Measurements from ENCODE around the gene CDC42BPG.

CDC42BPG gene

GRCh38 chr11:64836448-64837072 is 7.9 kb downstream of the CDC42BPG start:
- TF ChIP-seq CTCF (conservative IDR thresholded peaks at IDR 0.05; ENCODE audit: low read length) (no peak), EZH2phosphoT487 (IDR thresholded peaks at IDR 0.05; ENCODE audit: borderline replicate concordance) (no peak)

GRCh38 chr11:64835616-64836447 is 8.6 kb downstream of the CDC42BPG start:
- Histone ChIP-seq H3K4me1 (ENCODE audit: insufficient read depth, low read length, poor library complexity, severe bottlenecking) (peaks cover 6% of the 10 kb centered on the region), H3K27me3 (ENCODE audit: insufficient read depth, low read length, poor library complexity, severe bottlenecking) (no peaks in the 10 kb centered on the region), H3K9me2 (replicated peaks; ENCODE audit: low read depth, low read length) (no peaks in the 10 kb centered on the region), H3K4me2 (ENCODE audit: low read depth, low read length, poor library complexity, severe bottlenecking) (no peak overlapping the region), H3F3A (ENCODE audit: low read depth) (no peaks in the 10 kb centered on the region), H4K20me1 (ENCODE audit: insufficient read depth, low read length, poor library complexity, severe bottlenecking) (no peaks in the 10 kb centered on the region), H3K9me3 (ENCODE audit: insufficient read depth, low read depth, low read length) (no peaks in the 10 kb centered on the region), H3K9ac (ENCODE audit: low read depth, low read length, poor library complexity, severe bottlenecking) (no peak overlapping the region), H2AFZ (ENCODE audit: low read length) (no peak overlapping the region), H3K36me3 (ENCODE audit: insufficient read depth, low read length) (no peaks in the 10 kb centered on the region), H3K79me2 (ENCODE audit: insufficient read depth, low read length) (no peaks in the 10 kb centered on the region), H3K4me3 (ENCODE audit: low read length, poor library complexity, severe bottlenecking) (no peak overlapping the region)
- TF ChIP-seq EZH2phosphoT487 (IDR thresholded peaks at IDR 0.05; ENCODE audit: borderline replicate concordance) (no peak), CTCF (conservative IDR thresholded peaks at IDR 0.05; ENCODE audit: low read length) (no peak)

More at GRCh38 chr11:64836448-64837072, 7.9 kb downstream of the CDC42BPG start:
- no peaks in the 10 kb centered on the region for H4K20me1 ChIP-seq (ENCODE audit: insufficient read depth, low read length, poor library complexity, severe bottlenecking)
- no peaks in the 10 kb centered on the region for H3K27me3 ChIP-seq (ENCODE audit: insufficient read depth, low read length, poor library complexity, severe bottlenecking)
- no peaks in the 10 kb centered on the region for H3K9me2 ChIP-seq (replicated peaks; ENCODE audit: low read depth, low read length)
- H3K36me3 ChIP-seq (ENCODE audit: insufficient read depth, low read length): no peaks in the 10 kb centered on the region
- no peaks in the 10 kb centered on the region for H3K9me3 ChIP-seq (ENCODE audit: insufficient read depth, low read depth, low read length)
- H3K4me2 ChIP-seq (ENCODE audit: low read depth, low read length, poor library complexity, severe bottlenecking): peak overlapping the region; percentile 20
- H3K4me1 ChIP-seq (ENCODE audit: insufficient read depth, low read length, poor library complexity, severe bottlenecking): peaks cover 6% of the 10 kb centered on the region
- H3F3A ChIP-seq (ENCODE audit: low read depth): no peaks in the 10 kb centered on the region
- no peak overlapping the region for H3K9ac ChIP-seq (ENCODE audit: low read depth, low read length, poor library complexity, severe bottlenecking)
- H2AFZ ChIP-seq (ENCODE audit: low read length): no peak overlapping the region
- no peaks in the 10 kb centered on the region for H3K79me2 ChIP-seq (ENCODE audit: insufficient read depth, low read length)
- H3K4me3 ChIP-seq (ENCODE audit: low read length, poor library complexity, severe bottlenecking): no peak overlapping the region

- H3K9me2 ChIP-seq (replicated peaks; ENCODE audit: low read depth, low read length): no peaks in the 10 kb centered on the region
- peaks cover 6% of the 10 kb centered on the region for H3K4me1 ChIP-seq (ENCODE audit: insufficient read depth, low read length, poor library complexity, severe bottlenecking)
- H3K27me3 ChIP-seq (ENCODE audit: insufficient read depth, low read length, poor library complexity, severe bottlenecking): no peaks in the 10 kb centered on the region
- H3K9me3 ChIP-seq (ENCODE audit: insufficient read depth, low read depth, low read length): no peaks in the 10 kb centered on the region
- no peaks in the 10 kb centered on the region for H3K79me2 ChIP-seq (ENCODE audit: insufficient read depth, low read length)
- H3K4me3 ChIP-seq (ENCODE audit: low read length, poor library complexity, severe bottlenecking): no peak overlapping the region
- no peaks in the 10 kb centered on the region for H3F3A ChIP-seq (ENCODE audit: low read depth)
- no peaks in the 10 kb centered on the region for H3K36me3 ChIP-seq (ENCODE audit: insufficient read depth, low read length)
- H3K9ac ChIP-seq (ENCODE audit: low read depth, low read length, poor library complexity, severe bottlenecking): no peak overlapping the region
- TF ChIP-seq EZH2phosphoT487 (IDR thresholded peaks at IDR 0.05; ENCODE audit: borderline replicate concordance): no peak
- no peak for TF ChIP-seq CTCF (conservative IDR thresholded peaks at IDR 0.05; ENCODE audit: low read length)
- no peaks in the 10 kb centered on the region for H4K20me1 ChIP-seq (ENCODE audit: insufficient read depth, low read length, poor library complexity, severe bottlenecking)
- H2AFZ ChIP-seq (ENCODE audit: low read length): no peak overlapping the region
- H3K4me2 ChIP-seq (ENCODE audit: low read depth, low read length, poor library complexity, severe bottlenecking): no peak overlapping the region
These were observed 9.5 kb downstream of the CDC42BPG start for GRCh38 chr11:64834723-64835615.
